KBM-7 (cell line): ENCODE results near the gene DES.

Experiments
- DNase-seq: peaks from one replicate; pipeline ENCODE4 v3.0.0-alpha.2; 2015
- in situ Hi-C: fragments of 300-500 bp; cut with MboI; formaldehyde crosslinking; loops from 2 replicates; pipeline ENCODE4 v1.14.3; 2020; ENCODE audit warnings: low sequenced_read_pairs, low pct_unique_long_range_greater_than_20kb, mixed read lengths

The DES gene

GRCh38 chr2:219416235-219416602, 2.0 kb upstream of the DES start:
- DNase-seq: no peak
- in situ Hi-C loops: no loop called here

GRCh38 chr2:219416938-219417337, 1.2 kb upstream of the DES start:
- DNase-seq: no peak
- in situ Hi-C loops: no loop called here

GRCh38 chr2:219417374-219417773, 803 bp upstream of the DES start:
- no peak for DNase-seq
- in situ Hi-C loops: no loop called here

- DNase-seq: no peak
- in situ Hi-C loops: no loop called here
Observed at GRCh38 chr2:219419012-219419324, 791 bp downstream of the DES start.

- in situ Hi-C loops: no loop called here
- no peak for DNase-seq
Observed at GRCh38 chr2:219419331-219420197, 1.4 kb downstream of the DES start.

- in situ Hi-C loops: no loop called here
- no peak for DNase-seq
Observed at GRCh38 chr2:219420687-219421086, 2.5 kb downstream of the DES start.

- in situ Hi-C loops: no loop called here
- no peak for DNase-seq
Observed at GRCh38 chr2:219421323-219421722, 3.1 kb downstream of the DES start.

- in situ Hi-C loops: no loop called here
- no peak for DNase-seq
Observed at GRCh38 chr2:219422952-219423534, 4.9 kb downstream of the DES start.

- no peak for DNase-seq
- in situ Hi-C loops: no loop called here
Observed at GRCh38 chr2:219423652-219424377, 5.6 kb downstream of the DES start.

- in situ Hi-C loops: no loop called here
- DNase-seq: no peak
Observed at GRCh38 chr2:219425238-219426067, 7.3 kb downstream of the DES start.

GRCh38 chr2:219426068-219426443, 7.9 kb downstream of the DES start:
- no peak for DNase-seq

GRCh38 chr2:219426534-219427136, 8.5 kb downstream of the DES start:
- in situ Hi-C loops: no loop called here
- DNase-seq: no peak

More at GRCh38 chr2:219426068-219426443, 7.9 kb downstream of the DES start:
- in situ Hi-C loops: no loop called here

GRCh38 chr2:219428469-219428868, 10.3 kb downstream of the DES start:
- in situ Hi-C loops: no loop called here
- DNase-seq: no peak

GRCh38 chr2:219429958-219430606, 11.9 kb downstream of the DES start:
- no peak for DNase-seq
- in situ Hi-C loops: no loop called here

- no peak for DNase-seq
- in situ Hi-C loops: no loop called here
Observed at GRCh38 chr2:219430633-219431615, 12.7 kb downstream of the DES start.

- in situ Hi-C loops: no loop called here
- DNase-seq: peak; percentile 52
Observed at GRCh38 chr2:219433666-219434467, 15.7 kb downstream of the DES start.

- DNase-seq: no peak
- in situ Hi-C loops: no loop called here
Observed at GRCh38 chr2:219434468-219434717, 16.2 kb downstream of the DES start.
